WTC11 (cell line): ENCODE results near the gene OLFM2.

Experiments
- ARID4B ChIP-seq: sonication (generic); formaldehyde crosslinking; IDR thresholded peaks from 2 replicates; pipeline ENCODE4 v1.8.0; 2023; ENCODE audit warnings: missing genetic modification reagents, mild to moderate bottlenecking, borderline replicate concordance
- CREB1 ChIP-seq: sonication (generic); formaldehyde crosslinking; IDR thresholded peaks from 2 replicates; pipeline ENCODE4 v1.8.0; 2023; ENCODE audit warnings: mild to moderate bottlenecking, missing genetic modification reagents
- CREM ChIP-seq: sonication (generic); formaldehyde crosslinking; IDR thresholded peaks from 2 replicates; pipeline ENCODE4 v1.8.1; 2022; ENCODE audit warnings: mild to moderate bottlenecking, missing genetic modification reagents, moderate library complexity
- CTCF ChIP-seq: fragments of 200-600 bp; IDR thresholded peaks from 2 replicates; pipeline ENCODE4 v1.8.0; 2022; ENCODE audit warnings: antibody characterized with exemption
- JUN ChIP-seq: sonication (generic); formaldehyde crosslinking; IDR thresholded peaks from 2 replicates; pipeline ENCODE4 v1.8.0; 2023; ENCODE audit warnings: mild to moderate bottlenecking, missing genetic modification reagents
- MAX ChIP-seq: sonication (generic); formaldehyde crosslinking; IDR thresholded peaks from 2 replicates; pipeline ENCODE4 v1.8.0; 2022; ENCODE audit warnings: mild to moderate bottlenecking, missing genetic modification reagents
- SMAD4 ChIP-seq: sonication (generic); formaldehyde crosslinking; IDR thresholded peaks from 2 replicates; pipeline ENCODE4 v1.8.0; 2022; ENCODE audit warnings: mild to moderate bottlenecking, missing genetic modification reagents
- ZNF121 ChIP-seq: sonication (generic); formaldehyde crosslinking; IDR thresholded peaks from 2 replicates; pipeline ENCODE4 v1.8.0; 2023; ENCODE audit warnings: missing genetic modification reagents
- ZNF317 ChIP-seq: sonication (generic); formaldehyde crosslinking; IDR thresholded peaks from 2 replicates; pipeline ENCODE4 v1.8.1; 2023; ENCODE audit warnings: low read depth, mild to moderate bottlenecking, moderate library complexity, missing genetic modification reagents, borderline replicate concordance

GRCh38 chr19:9861503-9861902, 74.8 kb downstream of the OLFM2 start:
- TF ChIP-seq MAX (CRISPR knock-in tag) = no peak
- TF ChIP-seq CTCF = no peak
- no peak for TF ChIP-seq CREM (CRISPR knock-in tag)
- no peak for TF ChIP-seq JUN (CRISPR knock-in tag)
- TF ChIP-seq ZNF317 = no peak
- TF ChIP-seq SMAD4 (CRISPR knock-in tag) = no peak
- TF ChIP-seq ZNF121 = no peak
- no peak for TF ChIP-seq ARID4B
- no peak for TF ChIP-seq CREB1 (CRISPR knock-in tag)
